GM21423 (cell line): ENCODE results near the gene TRHDE.

ENCODE experiments used
- ATAC-seq: cut with Tn5 transposase; IDR thresholded peaks from one replicate; pipeline ENCODE4 v1.9.1; 2021; ENCODE audit warnings: mild to moderate bottlenecking, moderate library complexity; ENCODE audit not compliant: unreplicated experiment

TRHDE gene

DNA sequence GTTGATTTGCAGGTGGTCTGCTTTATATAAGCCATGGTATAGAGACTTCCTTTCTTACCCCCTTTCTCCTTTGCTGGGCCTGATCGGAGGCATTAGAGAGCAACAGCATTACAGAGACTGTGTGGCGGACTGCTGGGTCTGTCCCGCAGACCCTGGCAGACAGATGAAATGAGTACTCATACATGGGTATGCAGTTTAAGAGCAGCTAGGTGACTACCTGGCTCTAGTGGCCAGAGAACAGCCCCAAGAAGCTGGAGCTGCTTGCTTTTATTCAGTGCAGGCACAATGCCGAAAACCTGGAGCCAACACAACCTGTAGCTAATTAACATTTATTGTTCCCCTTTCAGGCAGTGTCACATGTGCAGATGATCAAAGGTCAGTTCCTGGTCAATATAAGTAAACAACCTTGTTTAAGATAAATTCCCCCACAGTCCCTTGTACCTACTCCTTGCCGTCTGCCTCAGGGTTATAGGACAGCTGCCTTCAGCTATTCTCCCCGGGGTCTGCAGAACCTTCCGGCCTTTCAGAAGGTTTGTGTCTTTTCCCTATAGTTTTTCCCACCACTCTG is 160.0 kb downstream of the TRHDE start:
- no peak for ATAC-seq

DNA sequence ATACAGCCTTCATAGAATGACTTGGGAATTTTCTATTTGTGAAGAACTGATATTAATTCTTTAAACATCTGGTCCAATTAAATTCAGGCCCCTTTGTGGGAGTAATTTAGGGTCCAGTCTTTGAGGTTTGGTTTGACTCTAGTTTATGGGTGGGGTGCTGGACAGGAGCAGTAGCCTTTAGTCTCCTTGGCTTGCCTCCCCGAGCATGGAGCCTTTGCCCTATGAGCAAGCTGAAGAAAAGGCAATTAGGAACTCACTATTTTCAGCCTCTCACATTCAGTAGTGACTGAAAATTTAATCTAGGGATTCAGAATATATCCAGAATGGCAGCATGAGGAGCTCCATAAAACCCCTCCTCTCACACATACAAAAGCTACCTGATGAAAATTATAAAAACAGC is 161.1 kb downstream of the TRHDE start:
- no peak for ATAC-seq

DNA sequence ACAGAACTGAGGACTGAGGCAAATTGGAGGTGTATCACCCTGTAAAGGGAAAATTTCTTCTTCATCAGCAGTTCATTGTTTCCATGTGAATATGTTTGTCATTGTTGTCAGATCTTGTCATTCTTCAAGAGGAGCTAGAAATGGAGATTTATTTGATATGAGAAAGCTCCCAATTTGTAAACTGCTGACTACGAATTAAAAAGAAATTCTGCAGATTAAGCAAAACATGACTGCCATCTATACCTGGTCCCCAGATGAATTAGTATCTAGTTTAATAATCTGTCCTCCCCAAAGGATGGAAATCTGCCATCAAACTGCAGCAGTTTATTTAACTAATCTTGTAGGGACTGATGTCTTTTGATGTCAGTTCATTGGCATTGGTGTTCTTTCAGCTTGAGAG is 162.8 kb downstream of the TRHDE start:
- ATAC-seq: no peak

DNA sequence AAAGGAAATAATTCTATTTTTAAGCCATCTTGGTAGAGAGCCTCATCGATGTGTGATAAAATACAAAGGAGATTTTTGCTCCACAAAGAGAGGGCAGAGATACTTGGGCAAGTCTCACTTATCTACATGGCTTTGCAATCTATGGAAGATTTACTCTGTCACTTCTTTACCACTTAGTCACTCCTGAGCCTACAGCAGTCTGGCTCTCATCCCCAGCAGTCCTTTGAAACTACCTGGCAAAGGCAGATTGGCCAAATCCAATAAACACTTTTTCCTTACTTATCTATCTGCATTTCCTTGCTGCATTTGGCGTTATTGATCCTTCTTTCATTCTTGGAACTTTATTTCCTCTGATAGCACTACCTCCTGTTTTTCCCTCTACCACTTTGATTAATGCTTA is 170.0 kb downstream of the TRHDE start:
- no peak for ATAC-seq

DNA sequence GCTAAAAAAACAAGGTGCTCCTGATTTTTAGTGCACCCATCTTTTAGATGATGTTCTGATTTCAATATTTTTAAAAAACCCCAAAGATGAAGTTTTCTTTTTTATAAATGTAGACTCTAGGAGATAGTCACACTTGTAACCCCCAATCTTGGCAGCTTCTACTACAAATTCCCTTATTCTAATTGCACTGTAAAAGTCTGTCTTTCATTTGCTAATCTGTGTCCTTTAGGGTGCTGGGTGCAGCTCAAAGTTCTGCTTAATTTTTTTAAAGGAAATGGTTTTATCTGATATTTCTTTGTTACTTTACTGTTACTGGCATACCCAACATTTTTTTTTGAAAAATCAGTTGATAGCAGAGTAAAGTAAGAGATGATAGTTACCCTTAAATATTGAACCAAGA is 172.0 kb downstream of the TRHDE start:
- ATAC-seq: no peak

DNA sequence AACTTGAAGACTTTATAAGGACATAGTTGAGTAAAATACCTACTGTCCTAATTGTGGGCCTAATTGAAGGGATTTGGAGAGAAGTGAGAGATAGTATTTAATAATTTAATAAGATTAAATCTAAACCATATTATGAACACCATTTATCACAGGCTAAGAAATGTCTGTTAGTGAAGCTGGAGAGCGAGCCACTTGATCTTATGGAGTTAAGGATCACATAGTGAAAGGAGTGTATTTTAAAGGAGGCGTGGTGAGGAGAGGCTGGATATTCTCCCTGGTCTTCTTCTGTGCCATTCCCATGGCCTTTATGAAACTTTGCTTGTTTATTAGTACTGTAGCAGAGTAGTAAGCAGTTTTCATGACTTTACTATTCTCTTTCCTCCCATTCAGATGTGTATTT is 172.4 kb downstream of the TRHDE start:
- ATAC-seq: no peak

DNA sequence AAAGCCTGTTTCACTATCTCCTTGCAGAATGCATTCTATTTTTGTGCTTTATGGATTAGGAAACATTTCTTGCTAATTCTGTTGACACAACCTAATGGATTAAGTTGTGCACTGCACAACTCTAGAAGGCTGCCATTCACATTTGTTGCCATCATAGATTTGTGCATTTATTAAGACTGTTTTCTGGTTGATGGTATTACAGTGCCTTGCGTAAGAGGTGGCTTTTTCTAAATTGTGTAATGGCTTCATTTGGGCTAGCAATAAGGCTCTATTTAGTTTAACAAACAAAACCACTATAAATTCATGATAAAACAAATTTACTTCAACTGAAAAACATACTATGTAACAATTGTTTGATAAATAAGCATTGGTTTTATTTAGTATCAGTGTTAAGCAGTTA is 175.9 kb downstream of the TRHDE start:
- no peak for ATAC-seq

DNA sequence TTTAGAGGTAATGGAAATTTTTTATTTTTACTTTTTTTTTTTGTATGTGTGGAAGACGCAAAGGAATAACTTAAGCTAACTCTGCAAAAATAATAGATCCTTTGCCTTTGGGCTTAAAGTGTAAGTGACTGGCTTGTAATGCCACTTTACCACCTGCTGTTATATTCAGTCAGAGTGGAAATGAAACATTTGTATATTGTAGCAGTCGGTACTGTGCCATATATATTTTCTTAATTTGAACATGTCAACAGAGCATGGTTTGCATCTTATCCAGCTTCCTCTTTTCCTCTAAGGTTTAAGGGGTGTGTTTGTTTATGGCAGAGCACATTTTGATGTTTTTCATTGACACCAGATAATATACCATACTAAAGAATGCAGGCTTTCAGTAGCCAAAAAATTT is 176.6 kb downstream of the TRHDE start:
- ATAC-seq: no peak

DNA sequence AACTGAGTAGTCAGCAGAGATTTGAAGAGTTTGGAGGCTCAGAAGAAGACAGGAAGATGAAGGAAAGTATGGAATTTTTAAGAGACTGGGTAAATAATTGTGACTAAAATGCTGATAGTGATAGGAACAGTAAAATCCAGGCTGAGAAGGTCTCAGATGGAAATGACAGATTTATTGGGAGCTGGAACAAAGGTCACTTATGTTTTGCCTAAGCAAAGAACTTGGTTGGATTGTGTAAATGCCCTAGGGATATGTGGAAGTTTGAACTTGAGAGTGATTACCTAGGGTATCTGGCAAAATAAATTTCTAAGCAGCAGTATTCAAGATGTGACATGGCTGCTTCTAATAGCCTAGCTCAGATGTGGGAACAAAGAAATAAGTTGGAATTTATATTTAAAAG is 180.9 kb downstream of the TRHDE start:
- no peak for ATAC-seq

DNA sequence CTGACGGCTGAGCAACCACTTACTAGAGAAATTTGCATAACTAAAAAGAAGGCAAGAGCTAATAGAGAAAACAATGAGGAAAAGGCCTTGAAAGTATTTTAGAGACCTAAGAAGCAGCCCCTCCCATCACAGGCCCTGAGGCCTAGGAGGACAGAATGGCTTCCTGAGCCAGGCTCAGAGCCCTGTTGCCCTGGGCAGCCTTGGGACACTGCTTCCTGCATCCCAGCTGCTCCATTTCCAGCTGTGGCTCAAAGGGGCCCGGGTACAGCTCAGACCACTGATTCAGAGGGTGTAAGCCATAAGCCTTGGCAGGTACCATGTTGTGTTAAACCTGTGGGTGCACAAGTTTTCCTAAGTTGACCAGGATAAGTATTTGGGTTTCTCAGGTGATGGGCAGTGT is 181.4 kb downstream of the TRHDE start:
- no peak for ATAC-seq

DNA sequence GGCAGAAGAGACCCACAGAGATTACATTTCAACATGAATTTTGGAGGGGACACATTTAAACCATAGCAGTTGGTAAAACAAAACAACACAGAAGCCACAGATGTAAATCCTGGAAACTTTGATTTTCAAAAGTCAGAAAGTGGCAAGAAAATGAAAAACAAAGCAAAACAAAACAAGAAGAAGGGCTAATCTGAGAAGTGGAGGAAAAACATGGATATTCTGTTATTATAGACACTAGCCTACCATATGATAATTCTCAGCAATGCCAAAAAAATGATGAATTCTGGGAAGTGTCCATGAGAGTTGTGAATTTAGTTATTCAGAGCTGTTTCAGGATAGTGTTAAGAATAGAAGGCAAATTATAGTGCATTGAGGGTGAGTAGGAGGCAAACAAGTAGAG is 192.3 kb downstream of the TRHDE start:
- ATAC-seq: no peak

DNA sequence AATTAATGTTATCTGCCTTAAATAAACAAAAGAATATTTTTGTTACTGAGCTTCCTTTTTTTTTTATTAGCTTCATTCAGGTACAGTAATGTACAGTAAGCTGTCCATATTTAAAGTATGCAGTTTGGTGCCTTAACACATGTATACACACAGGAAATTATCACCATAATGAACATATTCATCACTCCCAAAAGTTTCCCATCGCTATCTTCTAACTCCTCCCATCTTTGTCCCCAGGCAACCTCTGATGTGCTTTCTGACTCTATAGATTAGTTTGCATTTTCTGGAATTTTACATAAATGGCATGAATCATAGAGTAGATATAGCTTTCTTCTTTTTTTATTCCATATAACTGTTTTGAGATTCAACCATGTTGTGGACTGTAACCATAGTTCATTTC is 193.0 kb downstream of the TRHDE start:
- no peak for ATAC-seq

DNA sequence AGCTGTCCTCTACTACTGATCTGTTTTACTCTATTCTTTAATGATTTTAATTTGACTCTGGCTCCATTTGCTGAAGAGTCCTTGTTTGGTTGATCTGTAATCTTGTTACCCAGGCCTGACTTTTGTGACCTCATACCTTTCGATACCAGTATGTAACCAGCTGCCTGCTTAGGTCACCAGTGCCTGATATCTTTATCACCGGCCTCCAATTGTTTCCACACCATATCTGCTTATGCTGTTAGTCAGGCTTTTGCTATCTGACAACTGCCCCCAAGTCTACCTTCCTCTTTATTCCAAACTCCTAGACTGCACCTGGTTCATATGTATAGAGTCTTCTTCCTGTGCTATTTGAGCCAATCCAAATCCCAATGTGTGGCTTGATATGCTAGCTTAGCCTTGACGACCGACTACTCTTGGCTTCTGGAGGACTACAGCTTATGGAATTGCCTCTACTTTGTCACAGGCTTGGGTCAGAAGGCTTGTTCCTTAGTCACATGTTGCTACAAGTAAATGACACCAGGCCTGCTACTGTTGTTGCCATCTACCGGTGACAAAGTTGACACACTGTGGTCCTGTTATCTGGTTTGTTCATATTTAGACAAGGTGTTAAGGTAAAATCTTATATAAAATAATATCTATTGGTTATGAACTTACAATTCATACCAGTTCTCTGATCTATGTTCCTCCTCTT is 193.9 kb downstream of the TRHDE start:
- no peak for ATAC-seq

DNA sequence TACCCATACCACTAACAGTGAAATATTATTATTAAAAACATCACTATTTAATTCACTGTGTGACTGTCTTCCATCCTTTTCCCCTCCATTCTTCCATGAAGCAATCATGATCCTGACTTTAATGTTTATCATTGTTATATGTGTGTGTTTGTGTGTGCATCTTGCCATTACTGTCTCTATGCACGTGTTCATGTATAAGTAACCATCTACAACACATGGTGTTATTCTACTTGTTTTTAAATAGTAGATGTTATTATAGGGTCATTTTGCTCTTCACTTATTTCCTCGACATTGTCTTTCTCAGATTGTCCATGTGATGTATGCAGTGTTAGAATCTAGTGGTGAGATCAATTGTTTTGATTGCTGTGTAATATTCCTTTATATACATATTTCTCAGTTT is 195.8 kb downstream of the TRHDE start:
- no peak for ATAC-seq

DNA sequence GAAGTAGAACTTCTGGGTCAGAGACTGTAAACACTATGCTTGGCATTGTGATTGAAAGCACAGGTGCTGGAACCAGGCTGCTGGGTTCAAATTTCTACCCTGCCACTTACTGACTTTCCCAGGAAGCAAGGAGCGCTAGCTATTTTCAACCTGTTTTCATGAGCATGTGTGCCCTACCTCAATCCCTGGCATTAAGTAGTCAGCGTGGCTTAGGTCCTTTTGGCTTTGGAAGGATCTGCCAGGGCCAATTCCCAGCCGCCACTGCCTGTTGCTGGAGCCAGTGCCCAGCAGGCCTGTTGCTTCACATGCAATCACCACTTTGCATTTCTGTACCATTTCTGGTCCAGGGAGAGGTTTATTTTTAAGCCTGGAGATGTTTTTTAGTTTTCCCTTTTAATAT is 196.3 kb downstream of the TRHDE start:
- ATAC-seq: no peak

DNA sequence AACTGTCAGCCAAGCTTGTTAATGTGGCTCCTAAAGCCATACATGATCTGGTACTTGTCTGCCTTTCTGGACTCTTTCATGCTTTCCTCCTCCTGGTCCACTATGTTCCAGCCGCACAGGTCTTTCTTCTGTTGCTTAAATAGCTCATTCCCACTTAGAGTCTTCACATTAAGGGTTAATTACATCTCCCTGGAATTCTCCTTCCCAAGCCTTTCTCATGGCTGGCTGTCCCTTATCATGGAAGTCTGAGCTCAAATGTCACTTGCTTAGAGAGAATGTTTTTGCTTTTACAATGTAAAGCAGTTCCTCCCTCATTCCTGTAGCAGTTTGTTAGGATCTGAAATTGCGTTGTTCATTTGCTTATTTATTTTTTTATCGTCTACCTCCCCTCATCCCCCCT is 199.6 kb downstream of the TRHDE start:
- ATAC-seq: no peak

DNA sequence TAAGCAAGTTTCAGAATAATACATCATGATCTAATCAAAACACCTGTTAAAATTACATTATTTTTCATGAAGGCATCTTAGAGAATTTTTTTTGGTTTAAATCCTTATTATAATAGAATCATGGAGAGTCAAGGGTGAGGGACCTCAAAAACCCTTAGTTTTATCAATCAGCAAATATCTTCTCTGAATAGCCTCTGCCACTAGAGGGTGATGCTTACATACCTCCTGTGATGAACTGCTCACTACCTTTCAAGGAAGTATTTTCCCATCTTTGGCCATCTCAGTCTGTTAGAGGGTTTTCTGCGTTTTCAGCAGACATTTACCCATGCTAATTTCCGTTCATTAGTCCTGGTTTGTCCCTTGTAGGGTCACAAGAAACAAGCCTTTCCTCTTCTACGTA is 200.2 kb downstream of the TRHDE start:
- no peak for ATAC-seq

DNA sequence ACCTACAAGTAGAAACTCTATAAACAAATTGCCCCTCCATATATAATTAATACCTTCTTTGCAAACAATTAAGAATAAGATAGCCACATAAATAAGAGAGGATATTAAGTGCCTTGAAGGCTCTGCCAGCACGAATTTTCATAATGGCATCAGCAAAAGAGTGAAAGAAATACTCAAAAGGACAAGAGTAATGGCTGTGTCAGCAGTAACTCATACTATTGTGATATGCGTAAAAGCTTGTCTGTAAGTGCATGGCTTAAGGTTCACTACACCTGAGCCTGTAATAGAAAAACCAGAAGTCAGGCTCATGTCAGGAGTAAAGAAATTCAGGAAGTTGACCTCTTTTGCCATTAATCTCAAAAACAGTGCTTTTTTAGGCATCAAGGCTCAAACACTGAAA is 204.1 kb downstream of the TRHDE start:
- no peak for ATAC-seq

DNA sequence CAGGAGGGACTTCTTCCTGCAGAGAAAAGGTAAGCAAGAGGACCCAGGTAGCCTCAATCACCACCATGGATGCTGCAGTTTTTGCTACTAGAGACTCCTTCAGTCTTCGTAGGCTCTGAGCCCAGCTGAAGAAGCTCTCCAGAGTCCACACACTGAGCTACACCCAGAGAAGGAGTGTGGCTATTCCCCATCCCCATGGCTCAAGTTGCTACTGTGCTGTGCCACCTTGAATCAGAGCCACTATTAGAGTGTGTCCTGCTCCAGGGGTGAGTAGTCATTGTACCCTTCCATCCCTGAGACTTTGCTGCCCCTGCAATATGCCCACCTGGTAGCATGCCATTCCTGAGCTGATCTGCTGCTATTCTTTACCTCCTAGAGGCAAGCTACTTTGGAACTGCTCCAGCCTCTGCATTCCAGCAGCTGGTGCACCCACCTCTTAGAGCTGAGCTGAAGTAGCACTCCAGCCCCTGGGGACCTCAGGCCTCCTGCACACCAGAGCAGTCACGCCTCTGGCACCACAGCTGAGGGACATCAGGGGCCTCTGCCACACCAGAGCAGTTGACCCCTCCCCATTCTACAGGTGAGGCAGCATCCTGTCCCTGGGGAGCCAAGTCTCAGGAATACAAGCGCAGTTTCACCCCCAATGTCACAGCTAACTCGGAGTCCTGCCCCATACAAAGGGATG is 213.0 kb downstream of the TRHDE start:
- ATAC-seq: no peak

DNA sequence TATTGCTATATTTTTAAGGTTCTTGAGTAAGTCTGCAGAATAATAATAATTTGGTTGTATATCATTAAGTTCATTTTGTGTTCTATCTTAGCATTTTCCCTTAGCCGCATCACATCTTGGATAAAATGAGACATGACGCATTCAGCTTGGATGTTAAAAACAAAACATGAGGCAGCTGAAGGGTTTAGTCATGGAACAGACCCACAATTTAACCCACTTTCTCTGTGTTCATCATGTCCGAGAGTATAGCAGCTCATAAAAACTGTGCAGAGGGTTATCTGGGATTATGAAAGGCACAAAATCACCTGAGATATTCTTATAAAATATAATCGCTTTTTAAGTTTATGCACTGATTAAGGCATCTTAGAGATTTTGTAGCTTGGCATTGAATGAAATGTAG is 219.3 kb downstream of the TRHDE start:
- no peak for ATAC-seq

DNA sequence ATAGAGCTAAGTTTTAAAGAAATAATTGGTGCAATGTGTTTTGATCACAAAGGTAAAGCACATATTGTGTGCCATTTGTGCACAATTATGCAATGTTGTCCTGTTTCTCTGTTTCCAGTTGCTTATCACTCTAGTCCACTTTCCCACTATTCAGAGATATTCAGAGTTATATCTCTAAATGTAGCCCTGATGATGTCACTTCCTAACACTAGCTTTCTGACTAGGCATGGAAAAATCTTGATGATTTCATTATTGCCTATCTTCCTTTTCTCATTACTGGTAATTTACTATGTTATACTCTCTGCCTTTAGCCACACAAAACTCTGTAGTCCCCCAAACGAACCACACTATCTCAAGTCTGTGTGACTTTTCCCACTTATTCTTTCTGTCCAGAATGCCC is 221.2 kb downstream of the TRHDE start:
- ATAC-seq: no peak

DNA sequence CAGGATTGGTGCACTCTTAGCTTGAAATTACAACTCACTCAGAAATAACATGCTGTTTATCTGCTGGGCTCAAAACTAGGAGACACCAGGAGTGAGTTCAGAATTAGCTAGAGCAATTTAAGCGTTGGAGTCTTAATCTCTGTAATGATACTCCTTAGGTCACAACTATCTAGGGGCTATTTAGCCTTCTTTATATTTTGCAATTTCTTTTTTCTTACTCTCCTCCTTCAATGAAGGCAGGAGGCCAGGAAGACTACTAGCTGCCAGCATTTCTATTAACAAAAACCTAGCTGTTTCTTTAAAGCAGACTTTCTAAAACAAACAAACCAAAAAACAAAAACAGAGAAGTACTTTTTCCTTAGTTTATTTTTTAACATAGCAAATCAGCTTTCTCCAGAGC is 226.2 kb downstream of the TRHDE start:
- no peak for ATAC-seq

DNA sequence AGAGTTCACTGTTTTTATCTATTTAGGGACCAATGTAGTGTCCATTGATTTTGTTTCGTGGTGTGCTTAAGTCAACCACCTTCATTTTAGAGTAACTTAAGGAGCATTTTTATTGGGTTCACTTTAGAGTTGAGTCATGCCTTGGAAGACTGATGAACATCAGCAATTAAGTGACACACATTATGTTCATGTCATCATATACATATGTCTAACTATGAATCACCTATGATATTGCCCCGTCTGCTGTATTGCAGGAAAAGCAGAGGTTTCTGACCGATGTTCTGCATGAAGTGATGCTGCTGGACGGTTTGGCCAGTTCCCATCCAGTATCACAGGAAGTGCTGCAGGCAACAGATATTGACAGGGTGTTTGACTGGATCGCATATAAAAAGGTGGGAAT is 227.1 kb downstream of the TRHDE start:
- ATAC-seq: no peak
